GM12878 (cell line): ENCODE data around the gene CRHR2. TPM values are rescaled to one million over a fixed set of nuclear protein-coding genes. Genes with fewer than 3 reads are reported as not detected.

ENCODE experiments used
- ATAC-seq: fragments of 200-7000 bp; cut with Tn5 transposase; 3 replicates; pipeline ENCODE4 v1.9.1; 2020; ENCODE audit warnings: mild to moderate bottlenecking, moderate library complexity
- BruUV-seq: library from RNA; stranded (reverse); fragments of 400-500 nt; replicated peaks from 2 replicates; lab custom pipeline; 2021; lab: Mats Ljungman, UMichigan
- CTCF ChIA-PET: fragments of 300-600 bp; sonication (Branson Sonifier 250); formaldehyde crosslinking; extraction: SDS; loops from one replicate; lab custom pipeline; 2021; ENCODE audit warnings: inconsistent platforms; lab: Yijun Ruan, JAX
- POLR2A ChIA-PET: fragments of 350-600 bp; formaldehyde crosslinking; extraction: SDS; loops from one replicate; lab custom pipeline; 2021; ENCODE audit warnings: inconsistent platforms; lab: Charles Lee
- RAD21 ChIA-PET: fragments of 300-600 bp; sonication (Branson Sonifier 250); formaldehyde crosslinking; loops from one replicate; lab custom pipeline; 2023; ENCODE audit warnings: antibody characterized with exemption; ENCODE audit not compliant: unreplicated experiment; lab: Charles Lee
- SMC1A ChIA-PET: fragments of 300-600 bp; sonication (Branson Sonifier 250); formaldehyde crosslinking; loops from one replicate; lab custom pipeline; 2023; ENCODE audit not compliant: unreplicated experiment, uncharacterized antibody; lab: Charles Lee
- DNase-seq: peaks from one replicate; pipeline ENCODE4 v3.0.0-alpha.2; 2011; ENCODE audit warnings: low read depth, low spot score
- FAIRE-seq: peaks from 3 replicates; lab custom pipeline; 2011; peaks lifted over from hg19 to GRCh38; lab: Jason Lieb, UNC
- H2AFZ ChIP-seq: 2 replicates; pipeline ENCODE4 v1.6.0; 2011; ENCODE audit warnings: low read depth, low read length, control low read depth; ENCODE audit not compliant: control insufficient read depth
- H3K27ac ChIP-seq: 2 replicates; pipeline ENCODE4 v1.5.1; 2011; ENCODE audit warnings: control low read depth; ENCODE audit not compliant: control insufficient read depth, insufficient read depth
- H3K27me3 ChIP-seq, 2 experiments: replicated peaks in 1 of 2; 2 replicates each; pipeline versions ENCODE4 v1.6.0 to v1.6.1; 2011; ENCODE audit warnings: low read length in 1 of 2; ENCODE audit not compliant: control insufficient read depth in 2 of 2, insufficient read depth in 2 of 2
- H3K36me3 ChIP-seq, 2 experiments: 2 replicates each; pipeline ENCODE4 v1.5.1; 2011; ENCODE audit warnings: low read length in 1 of 2; ENCODE audit not compliant: control insufficient read depth in 2 of 2, insufficient read depth in 2 of 2
- H3K4me1 ChIP-seq: 2 replicates; pipeline ENCODE4 v1.6.1; 2011; ENCODE audit warnings: mild to moderate bottlenecking, low read length, moderate library complexity, mixed read lengths; ENCODE audit not compliant: control insufficient read depth, insufficient read depth
- H3K4me2 ChIP-seq: 2 replicates; pipeline ENCODE4 v1.6.0; 2011; ENCODE audit warnings: control low read depth; ENCODE audit not compliant: control insufficient read depth, insufficient read depth
- H3K4me3 ChIP-seq: fragments of 200-600 bp; sonication (generic); 2 replicates; pipeline ENCODE4 v1.5.1; 2016
- H3K79me2 ChIP-seq: 2 replicates; pipeline ENCODE4 v1.6.0; 2011; ENCODE audit warnings: low read length; ENCODE audit not compliant: control insufficient read depth, insufficient read depth
- H3K9ac ChIP-seq: 2 replicates; pipeline ENCODE4 v1.8.0; 2011; ENCODE audit warnings: low read length, control low read depth, mixed read lengths; ENCODE audit not compliant: control insufficient read depth, insufficient read depth
- H3K9me3 ChIP-seq: replicated peaks from 3 replicates; pipeline ENCODE4 v1.5.1; 2011; ENCODE audit warnings: mild to moderate bottlenecking, low read length; ENCODE audit not compliant: control insufficient read depth, insufficient read depth
- H4K20me1 ChIP-seq: 2 replicates; pipeline ENCODE4 v1.6.0; 2011; ENCODE audit not compliant: control insufficient read depth, insufficient read depth
- E2F4 ChIP-seq: IDR thresholded peaks from 2 replicates; pipeline ENCODE4 v1.6.1; 2012; ENCODE audit warnings: low read depth, low read length, improper control_type of control experiment
- PRDM15 ChIP-seq: fragments of 450-650 bp; formaldehyde crosslinking; IDR thresholded peaks from 2 replicates; pipeline ENCODE4 v1.4.0; 2020; ENCODE audit warnings: mild to moderate bottlenecking, moderate library complexity
- RBBP5 ChIP-seq: fragments of 200-600 bp; sonication (generic); conservative IDR thresholded peaks from 2 replicates; pipeline ENCODE4 v1.6.1; 2016
- SPI1 ChIP-seq: IDR thresholded peaks from 2 replicates; pipeline ENCODE4 v1.6.1; 2011; ENCODE audit warnings: low read depth, mild to moderate bottlenecking, low read length, moderate library complexity, borderline replicate concordance; ENCODE audit not compliant: insufficient read depth
- WGBS: methylation state at CpG from one replicate; pipeline ENCODE4 v1.1.6; 2016; ENCODE audit warnings: low lambda C conversion rate; ENCODE audit not compliant: insufficient replicate concordance, insufficient coverage; ENCODE audit errors: missing lambda C conversion rate; 5-methylcytosine and 5-hydroxymethylcytosine counted together
- in situ Hi-C: fragments of 300-500 bp; cut with MboI; formaldehyde crosslinking; loops from 9 replicates; pipeline ENCODE4 v1.14.3; 2018; ENCODE audit warnings: mixed read lengths
- intact Hi-C: fragments of 100-400 bp; cut with micrococcal nuclease; formaldehyde crosslinking; loops from one replicate; pipeline ENCODE4 v1.14.2; 2022; ENCODE audit not compliant: unreplicated experiment
- polyA plus RNA-seq, 11 experiments: library from polyadenylated mRNA; depleted of rRNA in 4 of 11; unstranded in 6 of 11; stranded (reverse) in 5 of 11; fragments of >200 nt; fragmentation: Nextera tagmentation in 4 of 11; fragmentation: Illumina TruSeq in 1 of 11; extraction: Ambion mirVana in 4 of 11; extraction: Trizol in 1 of 11; gene quantifications; 1 replicate in 1 of 11; 2 replicates in 10 of 11; pipeline versions ENCODE4 v1.2.1 to v1.2.3, GENCODE V29; 2011 to 2016; ENCODE audit warnings: inconsistent platforms in 2 of 11, missing spikeins in 2 of 11, low read depth in 1 of 11
- total RNA-seq, 4 experiments: library from RNA; depleted of rRNA in 3 of 4; stranded (reverse); fragments of >200 nt in 3 of 4; fragmentation: Illumina TruSeq in 1 of 4; extraction: Trizol in 1 of 4; gene quantifications; 2 replicates each; pipeline versions ENCODE4 v1.2.1 to v1.2.3, GENCODE V29; 2013 to 2021
- TF ChIP-seq, protein P1 (sequence below): fragments of 450-650 bp; IDR thresholded peaks from 2 replicates; pipeline ENCODE4 v1.6.1; 2017; ENCODE audit warnings: low read depth, mild to moderate bottlenecking, moderate library complexity

Gene CRHR2
- total and polyA plus RNA-seq, 10 of the 15 experiments (the other 5 are each of a cell fraction or from before 2014, with no cell fraction given), result not detected

DNA sequence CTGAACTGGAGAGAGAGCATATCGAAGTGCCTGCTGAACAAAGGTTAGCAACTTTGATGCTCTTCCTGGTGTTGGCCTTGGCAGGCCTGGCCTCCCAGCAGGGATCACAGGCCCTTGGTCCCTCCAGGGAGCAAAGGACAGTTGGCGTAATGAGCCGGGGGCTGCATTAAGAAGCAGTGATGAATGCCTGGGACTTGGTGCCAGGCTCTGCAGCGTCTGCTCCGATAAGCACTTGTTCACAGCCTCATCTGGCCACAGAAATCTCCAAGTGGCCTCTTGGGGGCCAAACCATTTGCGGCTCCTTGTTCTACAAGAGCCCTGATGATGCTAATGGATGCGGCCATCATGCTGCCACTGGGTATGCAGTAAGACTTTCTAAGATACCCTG, 31.8 kb downstream of the CRHR2 start:
- ATAC-seq, result no peak
- POLR2A ChIA-PET, result no interaction called here
- H3K36me3 ChIP-seq, result peaks cover 0 to 2% of the 10 kb centered on the region in 2 experiments; a peak in 2 of 4 replicates
- H4K20me1 ChIP-seq, result no peaks in the 10 kb centered on the region
- H3K4me3 ChIP-seq, result no peak overlapping the region
- no peaks in the 10 kb centered on the region for H3K9me3 ChIP-seq
- CTCF ChIA-PET, result interaction anchor here (1.5 kb wide), 1 partner anchor 151 kb away, joined by 3 read pairs; no protein-coding TSS in a partner anchor
- no peaks in the 10 kb centered on the region for H3K27me3 ChIP-seq
- H2AFZ ChIP-seq, result no peak overlapping the region
- RAD21 ChIA-PET, result no interaction called here
- H3K4me2 ChIP-seq, result no peak overlapping the region
- in situ Hi-C loops (no loop called here), intact Hi-C loops (no loop called here)
- no peak overlapping the region for H3K27ac ChIP-seq
- H3K9ac ChIP-seq, result no peak overlapping the region
- no peaks in the 10 kb centered on the region for H3K4me1 ChIP-seq
- BruUV-seq, result no TSS peak
- TF ChIP-seq PRDM15 (CRISPR knock-in tag), result no peak
- TF ChIP-seq RBBP5, result no peak
- no peak for TF ChIP-seq SPI1
- TF ChIP-seq, protein P1, sequence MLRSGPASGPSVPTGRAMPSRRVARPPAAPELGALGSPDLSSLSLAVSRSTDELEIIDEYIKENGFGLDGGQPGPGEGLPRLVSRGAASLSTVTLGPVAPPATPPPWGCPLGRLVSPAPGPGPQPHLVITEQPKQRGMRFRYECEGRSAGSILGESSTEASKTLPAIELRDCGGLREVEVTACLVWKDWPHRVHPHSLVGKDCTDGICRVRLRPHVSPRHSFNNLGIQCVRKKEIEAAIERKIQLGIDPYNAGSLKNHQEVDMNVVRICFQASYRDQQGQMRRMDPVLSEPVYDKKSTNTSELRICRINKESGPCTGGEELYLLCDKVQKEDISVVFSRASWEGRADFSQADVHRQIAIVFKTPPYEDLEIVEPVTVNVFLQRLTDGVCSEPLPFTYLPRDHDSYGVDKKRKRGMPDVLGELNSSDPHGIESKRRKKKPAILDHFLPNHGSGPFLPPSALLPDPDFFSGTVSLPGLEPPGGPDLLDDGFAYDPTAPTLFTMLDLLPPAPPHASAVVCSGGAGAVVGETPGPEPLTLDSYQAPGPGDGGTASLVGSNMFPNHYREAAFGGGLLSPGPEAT, result no peak
- TF ChIP-seq E2F4, result no peak
- SMC1A ChIA-PET, result no interaction called here
- no peak for FAIRE-seq
- H3K79me2 ChIP-seq, result no peaks in the 10 kb centered on the region
- DNase-seq, result no peak
- WGBS, result 88% methylated on average over 7 of the region's 7 CpGs
